ENCODE measurements around the gene LMF2.

DNA sequence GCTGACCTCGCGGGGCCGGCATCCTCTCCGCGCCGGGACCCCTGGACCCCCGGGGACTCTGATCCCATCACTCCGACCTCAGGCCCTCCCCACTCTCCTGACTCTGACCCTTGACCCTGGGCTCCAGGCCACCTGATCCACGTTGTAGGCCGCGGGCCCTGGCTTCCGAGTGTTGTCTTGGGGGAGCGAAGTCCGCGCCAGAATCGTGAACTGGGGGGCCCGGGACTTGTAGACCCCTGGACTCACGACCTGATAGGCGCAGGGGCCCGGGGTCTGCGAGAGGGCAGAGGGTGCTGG lies 23.0 kb upstream of the LMF2 start:
- TF ChIP-seq CTCF (IDR thresholded peaks at IDR 0.05; ENCODE audit: insufficient read depth, low read depth, low read length): no peak
- TF ChIP-seq EZH2 (IDR thresholded peaks at IDR 0.05; ENCODE audit: insufficient read depth, low read length): no peak
